ENCODE results near the gene CD55.

CD55 gene

GRCh38 chr1:207364614-207365013, 43.1 kb downstream of the CD55 start:
- DNase-seq, result peak; percentile 85

- no peak for DNase-seq
Measured at GRCh38 chr1:207365063-207365462, 43.6 kb downstream of the CD55 start.

DNA sequence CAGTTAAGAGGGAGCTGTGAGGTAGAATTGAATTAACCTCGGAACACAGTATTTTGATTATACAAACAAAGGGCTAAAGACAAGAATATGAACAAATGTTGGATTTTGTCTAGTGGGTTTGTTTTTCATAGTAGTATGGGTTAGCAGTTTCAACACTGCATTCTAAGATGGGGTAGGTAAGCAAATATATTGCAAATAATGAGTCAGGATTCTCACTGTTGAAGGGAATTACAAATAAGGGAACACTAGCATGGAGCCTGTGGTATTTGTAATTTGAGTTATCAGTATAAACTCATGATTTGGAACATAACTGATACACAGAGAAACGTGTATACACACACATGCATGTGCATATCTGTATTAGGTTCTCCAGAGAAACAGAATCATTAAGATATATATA, 44.5 kb downstream of the CD55 start:
- no peak for DNase-seq

- DNase-seq, result no peak
Measured at GRCh38 chr1:207388721-207389120, 67.2 kb downstream of the CD55 start.

DNA sequence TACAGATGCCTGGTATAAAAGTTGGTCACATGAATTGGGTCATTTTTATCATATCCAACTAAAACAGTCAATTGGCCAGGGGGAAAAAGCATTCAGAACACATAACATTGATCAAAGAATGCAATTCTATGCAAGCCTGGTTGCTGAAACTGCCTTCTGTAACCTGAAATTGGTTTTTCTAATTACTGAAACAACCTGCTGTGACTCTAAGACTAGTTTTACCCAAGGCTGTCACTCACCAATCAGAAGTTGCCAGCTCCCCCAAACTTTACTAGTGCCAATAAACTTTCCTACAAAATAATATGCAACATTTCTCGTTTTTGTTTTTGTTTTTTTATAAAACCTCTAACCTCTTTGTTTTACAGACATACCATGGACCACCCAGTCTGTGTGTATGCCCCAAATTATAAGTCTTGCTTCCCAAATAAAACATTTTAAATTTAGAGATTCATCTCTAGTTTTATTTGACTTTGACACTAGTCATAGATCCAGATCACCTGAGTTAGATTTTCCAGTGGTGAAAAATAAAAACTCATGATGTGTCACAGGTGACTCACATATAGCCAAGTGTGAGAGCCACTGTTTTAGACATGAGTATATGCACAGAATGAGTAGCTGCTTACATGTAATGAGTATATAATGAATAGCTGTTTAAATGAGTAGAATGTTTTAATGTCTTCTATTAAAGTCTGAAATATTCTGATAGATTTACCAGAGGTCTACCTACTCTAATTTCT, 68.4 kb downstream of the CD55 start:
- DNase-seq, result no peak

GRCh38 chr1:207393610-207394009, 72.1 kb downstream of the CD55 start:
- no peak for DNase-seq

DNA sequence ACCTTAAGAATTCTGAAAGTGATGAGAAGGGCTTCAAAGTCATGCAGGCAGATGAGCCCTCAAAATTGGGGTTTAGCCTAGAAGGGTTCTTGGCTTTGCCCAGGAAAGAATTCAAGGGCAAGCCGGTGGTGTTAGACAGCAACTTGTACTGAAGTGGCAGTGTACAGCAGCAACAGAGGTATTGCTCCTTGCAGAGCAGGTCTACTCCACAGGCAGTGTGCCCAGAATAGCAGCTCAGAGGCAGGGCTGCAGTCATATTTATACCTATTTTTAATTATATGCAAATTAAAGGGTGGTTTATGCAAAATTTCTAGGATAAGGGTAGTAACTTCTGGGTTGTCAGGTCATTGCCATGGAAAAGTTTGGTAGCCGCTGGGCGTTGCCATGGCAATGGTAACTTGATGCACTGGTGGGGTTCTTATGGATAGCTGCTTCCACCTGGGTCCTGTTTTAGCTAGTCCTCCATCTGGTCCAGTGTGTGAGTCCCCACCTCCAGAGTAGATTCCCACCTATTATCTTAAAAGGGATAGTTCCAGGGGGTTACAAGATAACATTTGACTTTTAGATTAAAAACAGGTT, 74.8 kb downstream of the CD55 start:
- no peak for DNase-seq

DNA sequence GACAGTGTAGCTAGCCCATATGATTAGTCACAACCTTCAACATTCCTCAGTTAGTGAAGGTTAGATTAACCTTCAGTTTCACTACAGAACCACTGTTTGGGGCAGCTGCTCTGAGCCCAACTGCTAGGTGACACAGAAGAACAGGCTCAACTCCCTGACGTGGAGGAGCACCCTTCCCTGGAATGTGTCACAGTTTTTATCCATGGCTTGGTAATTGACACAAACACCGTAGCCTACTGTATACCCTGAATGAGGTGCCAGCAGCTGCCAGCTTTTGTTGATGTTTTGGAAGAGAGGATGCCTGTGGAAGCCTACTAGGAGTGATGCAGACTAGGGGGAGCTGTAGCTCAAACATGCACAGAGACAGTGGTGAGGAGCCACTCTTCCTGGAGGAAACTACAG, 76.0 kb downstream of the CD55 start:
- no peak for DNase-seq

DNA sequence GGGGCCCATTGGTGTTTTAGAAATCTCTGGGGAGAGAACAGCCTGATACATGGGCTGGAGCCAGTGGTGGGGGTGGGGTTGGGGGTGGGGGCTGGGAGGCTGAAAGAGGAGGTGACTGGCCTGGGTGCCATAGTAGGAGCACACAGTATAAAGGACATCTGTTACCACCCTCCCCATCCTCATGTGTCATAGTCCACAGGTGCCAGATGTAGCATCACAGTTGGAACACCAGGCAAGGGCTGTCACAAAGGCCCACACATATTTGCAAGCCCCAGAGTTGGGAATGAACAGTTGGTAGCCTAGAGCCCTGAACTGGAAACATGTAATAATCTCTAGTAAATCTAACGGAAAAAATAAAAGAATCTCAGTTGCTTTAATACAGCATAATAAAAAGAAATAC, 77.5 kb downstream of the CD55 start:
- DNase-seq, result no peak

DNA sequence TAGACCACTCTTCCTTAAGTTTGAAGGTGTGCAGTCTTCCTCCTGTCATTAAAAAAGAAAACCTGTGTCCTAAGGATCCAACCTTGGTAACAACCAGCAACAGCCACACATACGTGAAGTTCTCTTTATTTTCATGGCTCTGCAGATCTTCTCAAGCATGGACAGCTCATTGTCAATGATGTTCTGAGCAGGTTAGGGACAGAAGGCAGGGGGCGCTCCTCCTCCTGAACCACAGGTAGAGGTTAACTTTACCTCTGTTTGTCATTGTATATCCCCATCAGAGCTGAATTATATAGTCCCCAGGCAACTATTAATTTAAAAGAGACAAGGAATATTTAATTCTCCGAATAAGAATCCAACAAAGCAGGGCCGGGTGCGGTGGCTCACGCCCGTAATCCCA, 80.1 kb downstream of the CD55 start:
- DNase-seq, result peak; percentile 28

DNA sequence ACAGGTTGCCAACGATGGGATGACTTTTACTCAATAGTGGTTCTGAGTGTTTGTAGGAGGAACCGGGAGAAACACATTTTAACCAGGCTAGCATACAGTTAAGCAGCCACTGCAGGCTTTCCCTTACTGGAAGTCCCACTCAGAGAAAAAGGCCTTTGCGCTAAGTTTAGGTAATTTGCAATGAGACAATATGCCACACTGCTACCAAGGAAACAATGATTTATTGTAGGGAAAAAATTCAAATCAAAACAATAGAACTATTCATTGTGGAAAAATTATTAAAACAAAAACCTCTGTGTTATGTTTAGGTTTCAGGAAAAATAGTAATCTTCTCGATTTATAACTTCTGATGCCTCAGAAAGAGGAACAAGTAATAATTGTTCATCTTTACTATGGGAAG, 81.3 kb downstream of the CD55 start:
- no peak for DNase-seq

- peak; percentile 65 for DNase-seq
Measured at GRCh38 chr1:207404849-207405525, 83.5 kb downstream of the CD55 start.

GRCh38 chr1:207405814-207406213, 84.3 kb downstream of the CD55 start:
- DNase-seq, result no peak

- DNase-seq, result no peak
Measured at GRCh38 chr1:207407655-207408260, 86.3 kb downstream of the CD55 start.
